ENCODE measurements around the gene LOXL1. TPM values are rescaled to one million over a fixed set of nuclear protein-coding genes. Genes with fewer than 3 reads are reported as not detected.
"Not testable (repeated sequence)": the region's sequence is repeated elsewhere in the genome, so short reads cannot be mapped to it uniquely, and the experiment has no call there.

The LOXL1 gene
- total and polyA plus RNA-seq, 2 of the 4 experiments (the other 2 are of a cell fraction): 148 to 332 TPM

- DNase-seq, CTCF ChIA-PET: not testable (repeated sequence)
- H3K4me1 ChIP-seq (ENCODE audit: control insufficient read depth, insufficient read depth, low read length): peaks cover 59% of the 10 kb centered on the region
These were observed 12.3 kb downstream of the LOXL1 start for GRCh38 chr15:73938516-73938915.

More at GRCh38 chr15:73938516-73938915, 12.3 kb downstream of the LOXL1 start:
- H3K9me3 ChIP-seq (ENCODE audit: control insufficient read depth, insufficient read depth, low read length); H2BK15ac ChIP-seq (ENCODE audit: low read depth, low read length); H4K5ac ChIP-seq (ENCODE audit: low read depth, low read length); H3K9ac ChIP-seq (ENCODE audit: low read depth, low read length); H2BK20ac ChIP-seq (ENCODE audit: low read depth, low read length); ATAC-seq (ENCODE audit: low read depth); H2BK5ac ChIP-seq (ENCODE audit: low read depth, low read length, poor library complexity, severe bottlenecking); intact Hi-C loops (cut with micrococcal nuclease); BruUV-seq (replicated peaks); H3K27me3 ChIP-seq (ENCODE audit: control insufficient read depth, insufficient read depth, low read length); POLR2A ChIA-PET (ENCODE audit: unreplicated experiment); H3K4me3 ChIP-seq (ENCODE audit: insufficient read depth, low read depth, low read length); H3K4me2 ChIP-seq (ENCODE audit: low read depth, low read length); H4K91ac ChIP-seq (ENCODE audit: insufficient read depth, low read depth, low read length); dilution Hi-C loops (cut with HindIII; ENCODE audit: low sequenced_read_pairs, unreplicated experiment); H2AFZ ChIP-seq (replicated peaks; ENCODE audit: low read length, poor library complexity); H3K18ac ChIP-seq (ENCODE audit: low read depth, low read length); H3K27ac ChIP-seq (ENCODE audit: insufficient read depth, low read length); H3K36me3 ChIP-seq (ENCODE audit: control insufficient read depth, insufficient read depth, low read length); H3K14ac ChIP-seq (replicated peaks; ENCODE audit: low read depth, low read length); H2AK5ac ChIP-seq (ENCODE audit: low read depth, low read length); H2AK9ac ChIP-seq (replicated peaks; ENCODE audit: low read depth, low read length, poor library complexity); H3K23ac ChIP-seq (ENCODE audit: low read depth, low read length); in situ Hi-C loops (cut with MboI; ENCODE audit: low sequenced_read_pairs); H3K56ac ChIP-seq (ENCODE audit: extremely low read depth, insufficient read depth, low read length): not testable (repeated sequence)
- peak overlapping the region; percentile 4; the same call in 1 of the 2 replicates for H2BK120ac ChIP-seq (ENCODE audit: low read depth, low read length)
- H3K4ac ChIP-seq (ENCODE audit: low read depth, low read length): peak overlapping the region; percentile 100; the same call in 1 of the 2 replicates
- WGBS, 2 experiments (ENCODE audit: extremely low coverage in 2 of 2, insufficient read length in 1 of 2): 100% methylated on average over 5 of the region's 8 CpGs; no CpG with 5 or more reads in 1 of the 2 experiments
- peaks cover 32% of the 10 kb centered on the region for H4K20me1 ChIP-seq (ENCODE audit: insufficient read depth, low read length)
- H3K79me1 ChIP-seq (ENCODE audit: low read depth in 1 of 2, low read length in 2 of 2): peaks cover 60 to 98% of the 10 kb centered on the region in 2 experiments
- peak overlapping the region; percentile 98 to 100; a peak in 2 of 4 replicates for H4K8ac ChIP-seq (ENCODE audit: low read depth in 2 of 2, low read length in 2 of 2)
- H3K9me1 ChIP-seq (ENCODE audit: insufficient read depth, low read length): peaks cover 42% of the 10 kb centered on the region
